K562 (cell line): ENCODE data around the gene FAF2.

ENCODE experiments used
- CREM ChIP-seq: IDR thresholded peaks from 2 replicates; pipeline ENCODE4 v1.6.1; 2014; ENCODE audit warnings: antibody characterized with exemption, low read depth
- CTCF ChIP-seq, 3 experiments: IDR thresholded peaks in 2 of 3; conservative IDR thresholded peaks in 1 of 3; 2 replicates each; pipeline ENCODE4 v1.5.1; 2011 to 2012; ENCODE audit warnings: low read length in 3 of 3, mild to moderate bottlenecking in 3 of 3, control low read depth in 2 of 3, improper control_type of control experiment in 1 of 3, inconsistent platforms in 1 of 3, low read depth in 1 of 3, mixed read lengths in 1 of 3, moderate library complexity in 1 of 3; ENCODE audit not compliant: insufficient read depth in 2 of 3
- EP300 ChIP-seq: IDR thresholded peaks from 2 replicates; pipeline ENCODE4 v1.6.1; 2012; ENCODE audit warnings: low read length, improper control_type of control experiment
- FIP1L1 ChIP-seq: fragments of 200-400 bp; formaldehyde crosslinking; IDR thresholded peaks from 2 replicates; pipeline ENCODE4 v1.6.1; 2018; ENCODE audit warnings: mild to moderate bottlenecking, low read depth, low read length; ENCODE audit not compliant: poor library complexity, severe bottlenecking
- KLF6 ChIP-seq: fragments of 250-450 bp; sonication (Bioruptor Pico); IDR thresholded peaks from 2 replicates; pipeline ENCODE4 v1.4.0; 2020; ENCODE audit warnings: mild to moderate bottlenecking, moderate library complexity, borderline replicate concordance
- OTX1 ChIP-seq: fragments of 450-650 bp; formaldehyde crosslinking; IDR thresholded peaks from 2 replicates; pipeline ENCODE4 v1.4.0; 2022; ENCODE audit warnings: mild to moderate bottlenecking
- SP1 ChIP-seq: sonication (generic); formaldehyde crosslinking; IDR thresholded peaks from 2 replicates; pipeline ENCODE4 v1.8.1; 2022; ENCODE audit warnings: mild to moderate bottlenecking, missing genetic modification reagents
- SPI1 ChIP-seq: IDR thresholded peaks from 2 replicates; pipeline ENCODE4 v1.6.1; 2011; ENCODE audit warnings: low read depth, low read length, control low read depth, borderline replicate concordance
- TF ChIP-seq, protein P1 (sequence below): sonication (generic); formaldehyde crosslinking; IDR thresholded peaks from 2 replicates; pipeline ENCODE4 v1.8.0; 2022; ENCODE audit warnings: mild to moderate bottlenecking, missing genetic modification reagents
- TF ChIP-seq, protein P2 (sequence below): sonication (generic); formaldehyde crosslinking; IDR thresholded peaks from 2 replicates; pipeline ENCODE4 v1.8.1; 2023; ENCODE audit warnings: mild to moderate bottlenecking, missing genetic modification reagents
- TF ChIP-seq, protein P3 (sequence below): sonication (generic); formaldehyde crosslinking; IDR thresholded peaks from 2 replicates; pipeline ENCODE4 v1.8.0; 2022; ENCODE audit warnings: mild to moderate bottlenecking, low read depth, missing genetic modification reagents

DNA sequence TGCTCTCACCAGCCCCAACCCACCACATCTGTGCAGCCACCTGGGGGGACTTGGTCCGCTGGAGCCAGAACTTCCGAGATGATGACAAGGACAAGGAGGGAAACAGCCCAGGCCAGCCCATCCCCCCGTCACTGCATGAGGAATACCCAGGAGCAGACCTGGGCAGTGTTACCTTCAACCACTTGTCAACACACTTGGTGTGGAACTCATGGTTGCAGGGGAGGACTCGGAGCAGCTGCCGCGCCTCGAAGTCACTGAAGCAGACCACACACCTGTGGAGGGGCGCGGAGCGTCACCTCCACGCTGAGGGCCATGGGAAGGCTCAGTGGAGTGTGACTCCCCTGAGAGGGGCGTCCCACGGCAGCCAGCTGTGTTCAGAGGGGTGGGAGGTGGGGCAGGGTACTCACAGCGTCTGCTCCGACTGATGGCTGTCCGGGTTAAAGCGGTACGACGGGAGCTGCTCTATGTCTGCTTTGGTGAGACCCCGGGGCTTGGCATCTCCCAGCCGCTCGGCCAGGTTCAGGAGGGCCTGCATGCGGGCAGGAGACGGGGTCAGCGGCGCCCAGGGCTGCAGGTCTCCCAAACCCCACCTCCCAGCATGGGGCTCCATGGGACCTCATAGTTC, 81.0 kb downstream of the FAF2 start:
- TF ChIP-seq CREM = no peak
- TF ChIP-seq, protein P1, sequence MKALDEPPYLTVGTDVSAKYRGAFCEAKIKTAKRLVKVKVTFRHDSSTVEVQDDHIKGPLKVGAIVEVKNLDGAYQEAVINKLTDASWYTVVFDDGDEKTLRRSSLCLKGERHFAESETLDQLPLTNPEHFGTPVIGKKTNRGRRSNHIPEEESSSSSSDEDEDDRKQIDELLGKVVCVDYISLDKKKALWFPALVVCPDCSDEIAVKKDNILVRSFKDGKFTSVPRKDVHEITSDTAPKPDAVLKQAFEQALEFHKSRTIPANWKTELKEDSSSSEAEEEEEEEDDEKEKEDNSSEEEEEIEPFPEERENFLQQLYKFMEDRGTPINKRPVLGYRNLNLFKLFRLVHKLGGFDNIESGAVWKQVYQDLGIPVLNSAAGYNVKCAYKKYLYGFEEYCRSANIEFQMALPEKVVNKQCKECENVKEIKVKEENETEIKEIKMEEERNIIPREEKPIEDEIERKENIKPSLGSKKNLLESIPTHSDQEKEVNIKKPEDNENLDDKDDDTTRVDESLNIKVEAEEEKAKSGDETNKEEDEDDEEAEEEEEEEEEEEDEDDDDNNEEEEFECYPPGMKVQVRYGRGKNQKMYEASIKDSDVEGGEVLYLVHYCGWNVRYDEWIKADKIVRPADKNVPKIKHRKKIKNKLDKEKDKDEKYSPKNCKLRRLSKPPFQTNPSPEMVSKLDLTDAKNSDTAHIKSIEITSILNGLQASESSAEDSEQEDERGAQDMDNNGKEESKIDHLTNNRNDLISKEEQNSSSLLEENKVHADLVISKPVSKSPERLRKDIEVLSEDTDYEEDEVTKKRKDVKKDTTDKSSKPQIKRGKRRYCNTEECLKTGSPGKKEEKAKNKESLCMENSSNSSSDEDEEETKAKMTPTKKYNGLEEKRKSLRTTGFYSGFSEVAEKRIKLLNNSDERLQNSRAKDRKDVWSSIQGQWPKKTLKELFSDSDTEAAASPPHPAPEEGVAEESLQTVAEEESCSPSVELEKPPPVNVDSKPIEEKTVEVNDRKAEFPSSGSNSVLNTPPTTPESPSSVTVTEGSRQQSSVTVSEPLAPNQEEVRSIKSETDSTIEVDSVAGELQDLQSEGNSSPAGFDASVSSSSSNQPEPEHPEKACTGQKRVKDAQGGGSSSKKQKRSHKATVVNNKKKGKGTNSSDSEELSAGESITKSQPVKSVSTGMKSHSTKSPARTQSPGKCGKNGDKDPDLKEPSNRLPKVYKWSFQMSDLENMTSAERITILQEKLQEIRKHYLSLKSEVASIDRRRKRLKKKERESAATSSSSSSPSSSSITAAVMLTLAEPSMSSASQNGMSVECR = no peak
- TF ChIP-seq FIP1L1 = no peak
- no peak for TF ChIP-seq CTCF (IDR thresholded peaks at IDR 0.05 in 2 of 3, conservative IDR thresholded peaks at IDR 0.05 in 1 of 3; ENCODE audit: insufficient read depth in 2 of 3, low read depth in 1 of 3, low read length in 3 of 3)
- no peak for TF ChIP-seq SP1 (CRISPR knock-in tag)
- TF ChIP-seq OTX1 (CRISPR knock-in tag) = no peak
- TF ChIP-seq EP300 = no peak
- no peak for TF ChIP-seq SPI1
- TF ChIP-seq, protein P2, sequence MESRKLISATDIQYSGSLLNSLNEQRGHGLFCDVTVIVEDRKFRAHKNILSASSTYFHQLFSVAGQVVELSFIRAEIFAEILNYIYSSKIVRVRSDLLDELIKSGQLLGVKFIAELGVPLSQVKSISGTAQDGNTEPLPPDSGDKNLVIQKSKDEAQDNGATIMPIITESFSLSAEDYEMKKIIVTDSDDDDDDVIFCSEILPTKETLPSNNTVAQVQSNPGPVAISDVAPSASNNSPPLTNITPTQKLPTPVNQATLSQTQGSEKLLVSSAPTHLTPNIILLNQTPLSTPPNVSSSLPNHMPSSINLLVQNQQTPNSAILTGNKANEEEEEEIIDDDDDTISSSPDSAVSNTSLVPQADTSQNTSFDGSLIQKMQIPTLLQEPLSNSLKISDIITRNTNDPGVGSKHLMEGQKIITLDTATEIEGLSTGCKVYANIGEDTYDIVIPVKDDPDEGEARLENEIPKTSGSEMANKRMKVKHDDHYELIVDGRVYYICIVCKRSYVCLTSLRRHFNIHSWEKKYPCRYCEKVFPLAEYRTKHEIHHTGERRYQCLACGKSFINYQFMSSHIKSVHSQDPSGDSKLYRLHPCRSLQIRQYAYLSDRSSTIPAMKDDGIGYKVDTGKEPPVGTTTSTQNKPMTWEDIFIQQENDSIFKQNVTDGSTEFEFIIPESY (CRISPR knock-in tag) = no peak
- TF ChIP-seq, protein P3, sequence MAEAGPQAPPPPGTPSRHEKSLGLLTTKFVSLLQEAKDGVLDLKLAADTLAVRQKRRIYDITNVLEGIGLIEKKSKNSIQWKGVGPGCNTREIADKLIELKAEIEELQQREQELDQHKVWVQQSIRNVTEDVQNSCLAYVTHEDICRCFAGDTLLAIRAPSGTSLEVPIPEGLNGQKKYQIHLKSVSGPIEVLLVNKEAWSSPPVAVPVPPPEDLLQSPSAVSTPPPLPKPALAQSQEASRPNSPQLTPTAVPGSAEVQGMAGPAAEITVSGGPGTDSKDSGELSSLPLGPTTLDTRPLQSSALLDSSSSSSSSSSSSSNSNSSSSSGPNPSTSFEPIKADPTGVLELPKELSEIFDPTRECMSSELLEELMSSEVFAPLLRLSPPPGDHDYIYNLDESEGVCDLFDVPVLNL (CRISPR knock-in tag) = no peak
- no peak for TF ChIP-seq KLF6 (CRISPR knock-in tag)
